SK-N-SH (cell line): ENCODE results near the gene ELF4. TPM values are rescaled to one million over a fixed set of nuclear protein-coding genes. Genes with fewer than 3 reads are reported as not detected.

Experiments used
- CTCF ChIA-PET: fragments of 300-600, 350-600 bp; formaldehyde crosslinking; extraction: SDS; loops from one replicate; lab custom pipeline; 2021; lab: Yijun Ruan, JAX
- POLR2A ChIA-PET: fragments of 350-600 bp; sonication (Branson Sonifier 250); formaldehyde crosslinking; extraction: SDS; loops from one replicate; lab custom pipeline; 2020; ENCODE audit warnings: antibody characterized with exemption, inconsistent platforms; lab: Yijun Ruan, JAX
- DNase-seq: peaks from one replicate; pipeline ENCODE4 v3.0.0; 2012
- H2AFZ ChIP-seq: fragments of 200-600 bp; sonication (generic); 2 replicates; pipeline ENCODE4 v1.8.1; 2016; ENCODE audit warnings: antibody characterized with exemption, mild to moderate bottlenecking, low read depth
- H3F3A ChIP-seq: fragments of 200-600 bp; sonication (generic); replicated peaks from 2 replicates; pipeline ENCODE3; 2016; ENCODE audit warnings: antibody characterized with exemption, mild to moderate bottlenecking; ENCODE audit not compliant: insufficient read depth
- H3K27ac ChIP-seq, 2 experiments: fragments of 200-500 bp in 1 of 2; fragments of 200-600 bp in 1 of 2; sonication (Bioruptor generic) in 1 of 2; sonication (generic), shearing (Covaris generic) in 1 of 2; 2 replicates each; pipeline versions ENCODE4 v1.5.1 to v1.6.1; 2014 to 2016; ENCODE audit warnings: low read depth in 2 of 2, inconsistent platforms in 1 of 2, low read length in 1 of 2, mild to moderate bottlenecking in 1 of 2, mixed read lengths in 1 of 2
- H3K27me3 ChIP-seq: fragments of 200-600 bp; sonication (generic), shearing (Covaris generic); 2 replicates; pipeline ENCODE4 v1.6.1; 2016; ENCODE audit warnings: mixed run types; ENCODE audit not compliant: insufficient read depth
- H3K36me3 ChIP-seq, 2 experiments: fragments of 200-500 bp in 1 of 2; fragments of 200-600 bp in 1 of 2; sonication (Bioruptor generic) in 1 of 2; sonication (generic) in 1 of 2; replicated peaks in 1 of 2; 2 replicates each; pipeline versions ENCODE3 to v1.5.1; 2014 to 2016; ENCODE audit warnings: low read length in 1 of 2, mild to moderate bottlenecking in 1 of 2; ENCODE audit not compliant: insufficient read depth in 2 of 2, control insufficient read depth in 1 of 2
- H3K4me1 ChIP-seq, 2 experiments: fragments of 200-500 bp in 1 of 2; fragments of 200-600 bp in 1 of 2; sonication (Bioruptor generic) in 1 of 2; sonication (generic), shearing (Covaris generic) in 1 of 2; 2 replicates each; pipeline versions ENCODE4 v1.5.1 to v1.6.1; 2014 to 2016; ENCODE audit warnings: low read depth in 1 of 2, low read length in 1 of 2, mixed run types in 1 of 2; ENCODE audit not compliant: insufficient read depth in 2 of 2, control insufficient read depth in 1 of 2
- H3K4me2 ChIP-seq: fragments of 200-600 bp; sonication (generic), shearing (Covaris generic); 2 replicates; pipeline ENCODE4 v1.6.1; 2017; ENCODE audit warnings: mixed run types
- H3K4me3 ChIP-seq, 2 experiments: fragments of 200-500 bp in 1 of 2; fragments of 200-600 bp in 1 of 2; sonication (Bioruptor generic) in 1 of 2; sonication (generic), shearing (Covaris generic) in 1 of 2; 2 replicates each; pipeline versions ENCODE4 v1.5.1 to v1.8.1; 2014 to 2016; ENCODE audit warnings: low read depth in 2 of 2, inconsistent platforms in 1 of 2, low read length in 1 of 2, mild to moderate bottlenecking in 1 of 2, mixed read lengths in 1 of 2, moderate library complexity in 1 of 2
- H3K79me2 ChIP-seq: fragments of 200-600 bp; sonication (generic); 2 replicates; pipeline ENCODE4 v1.8.1; 2017; ENCODE audit warnings: mild to moderate bottlenecking; ENCODE audit not compliant: insufficient read depth
- H3K9ac ChIP-seq: fragments of 200-600 bp; sonication (generic); 2 replicates; pipeline ENCODE4 v1.6.1; 2017; ENCODE audit warnings: mixed run types
- H3K9me2 ChIP-seq: fragments of 200-600 bp; sonication (generic); 2 replicates; pipeline ENCODE4 v1.6.1; 2017; ENCODE audit warnings: mixed run types
- H3K9me3 ChIP-seq: fragments of 200-600 bp; sonication (generic); 2 replicates; pipeline ENCODE4 v1.6.1; 2017; ENCODE audit warnings: mixed run types, mild to moderate bottlenecking, moderate library complexity
- H4K20me1 ChIP-seq: fragments of 200-600 bp; sonication (generic); 2 replicates; pipeline ENCODE4 v1.6.1; 2017; ENCODE audit warnings: mild to moderate bottlenecking, mixed run types; ENCODE audit not compliant: insufficient read depth
- CHD2 ChIP-seq: fragments of 150-350 bp; IDR thresholded peaks from 2 replicates; pipeline ENCODE4 v1.6.1; 2018; ENCODE audit warnings: low read length; ENCODE audit not compliant: partially characterized antibody
- CTCF ChIP-seq: fragments of 200-600 bp; sonication (generic); IDR thresholded peaks from 2 replicates; pipeline ENCODE4 v1.6.1; 2017; ENCODE audit warnings: antibody characterized with exemption, mild to moderate bottlenecking, moderate library complexity
- EP300 ChIP-seq, 2 experiments: IDR thresholded peaks; 2 replicates each; pipeline versions ENCODE4 v1.4.0 to v1.6.1; 2012; ENCODE audit warnings: borderline replicate concordance in 1 of 2, low read depth in 1 of 2, low read length in 1 of 2
- EZH2phosphoT487 ChIP-seq: fragments of 200-600 bp; sonication (generic); IDR thresholded peaks from 2 replicates; pipeline ENCODE4 v1.6.1; 2017; ENCODE audit warnings: low read depth, mixed run types, mild to moderate bottlenecking, antibody characterized with exemption, moderate library complexity, borderline replicate concordance
- FOSL2 ChIP-seq: IDR thresholded peaks from 2 replicates; pipeline ENCODE4 v1.4.0; 2012; ENCODE audit warnings: low read depth, mild to moderate bottlenecking, moderate library complexity, borderline replicate concordance
- FOXJ3 ChIP-seq: sonication (generic); formaldehyde crosslinking; IDR thresholded peaks from 2 replicates; pipeline ENCODE4 v1.5.1; 2020; ENCODE audit warnings: mild to moderate bottlenecking, missing genetic modification reagents
- FOXM1 ChIP-seq: IDR thresholded peaks from 2 replicates; pipeline ENCODE4 v1.4.0; 2012; ENCODE audit warnings: low read depth, mild to moderate bottlenecking
- GATA2 ChIP-seq: sonication (generic); formaldehyde crosslinking; IDR thresholded peaks from 2 replicates; pipeline ENCODE4 v1.5.0; 2020; ENCODE audit warnings: mild to moderate bottlenecking, missing genetic modification reagents
- IRF3 ChIP-seq: fragments of 150-350 bp; IDR thresholded peaks from 2 replicates; pipeline ENCODE4 v1.6.1; 2016; ENCODE audit warnings: mild to moderate bottlenecking, low read depth, low read length
- MEF2A ChIP-seq: IDR thresholded peaks from 2 replicates; pipeline ENCODE4 v1.4.0; 2012; ENCODE audit warnings: low read depth, borderline replicate concordance
- MXI1 ChIP-seq: IDR thresholded peaks from 2 replicates; pipeline ENCODE4 v1.6.1; 2012; ENCODE audit warnings: mild to moderate bottlenecking, low read depth, low read length, improper control_type of control experiment
- NFIC ChIP-seq: IDR thresholded peaks from 2 replicates; pipeline ENCODE4 v1.4.0; 2012; ENCODE audit warnings: borderline replicate concordance
- RAD21 ChIP-seq: IDR thresholded peaks from 2 replicates; pipeline ENCODE4 v1.6.1; 2012; ENCODE audit warnings: mild to moderate bottlenecking, low read length
- RCOR1 ChIP-seq: fragments of 150-350 bp; IDR thresholded peaks from 2 replicates; pipeline ENCODE4 v1.6.1; 2017; ENCODE audit warnings: antibody characterized with exemption, low read length
- RFX5 ChIP-seq: IDR thresholded peaks from 2 replicates; pipeline ENCODE4 v1.6.1; 2012; ENCODE audit warnings: mild to moderate bottlenecking, improper control_type of control experiment, low read length
- SMC3 ChIP-seq: IDR thresholded peaks from 2 replicates; pipeline ENCODE4 v1.6.1; 2012; ENCODE audit warnings: low read depth, low read length, improper control_type of control experiment
- TAF1 ChIP-seq: IDR thresholded peaks from 2 replicates; pipeline ENCODE4 v1.6.1; 2012; ENCODE audit warnings: low read depth, mild to moderate bottlenecking, low read length, moderate library complexity, borderline replicate concordance
- TEAD4 ChIP-seq: IDR thresholded peaks from 2 replicates; pipeline ENCODE4 v1.4.0; 2012; ENCODE audit warnings: mild to moderate bottlenecking, borderline replicate concordance; ENCODE audit not compliant: insufficient read depth
- USF1 ChIP-seq: IDR thresholded peaks from 2 replicates; pipeline ENCODE4 v1.4.0; 2012; ENCODE audit warnings: low read depth, borderline replicate concordance
- USF2 ChIP-seq: fragments of 150-350 bp; IDR thresholded peaks from 2 replicates; pipeline ENCODE4 v1.6.1; 2017; ENCODE audit warnings: antibody characterized with exemption, low read length, low read depth, borderline replicate concordance
- YY1 ChIP-seq: IDR thresholded peaks from 2 replicates; pipeline ENCODE4 v1.4.0; 2012; ENCODE audit warnings: low read depth, mild to moderate bottlenecking
- ZBTB33 ChIP-seq: IDR thresholded peaks from 2 replicates; pipeline ENCODE4 v1.4.0; 2012; ENCODE audit warnings: low read depth, borderline replicate concordance
- WGBS: methylation state at CpG from one replicate; pipeline ENCODE4 v1.1.6; 2017; ENCODE audit warnings: low lambda C conversion rate; 5-methylcytosine and 5-hydroxymethylcytosine counted together
- polyA plus RNA-seq, 3 experiments: library from polyadenylated mRNA; depleted of rRNA; stranded (reverse); fragments of >200 nt; gene quantifications; 2 replicates each; pipeline ENCODE4 v1.2.3, GENCODE V29; 2012

ELF4 gene
- polyA plus RNA-seq, 1 of the 3 experiments (the other 2 are of a cell fraction), result 9.6 TPM

GRCh38 chrX:130155564-130155963, 45.3 kb upstream of the ELF4 start (continued):
- no peak for TF ChIP-seq SMC3
- no peak for TF ChIP-seq FOXJ3
- no peak for TF ChIP-seq TAF1
- no peak for TF ChIP-seq CHD2
- TF ChIP-seq RFX5, result no peak
- no peak for TF ChIP-seq USF1
- no peak for TF ChIP-seq EZH2phosphoT487
- no peak for TF ChIP-seq RCOR1
- TF ChIP-seq FOSL2, result no peak
- no peak for TF ChIP-seq ZBTB33

GRCh38 chrX:130147631-130148030, 37.3 kb upstream of the ELF4 start:
- TF ChIP-seq GATA2 (CRISPR knock-in tag), result no peak
- TF ChIP-seq YY1, result no peak
- TF ChIP-seq FOSL2, result no peak
- no peak for TF ChIP-seq SMC3
- TF ChIP-seq TEAD4, result no peak
- no peak for TF ChIP-seq RAD21
- no peak for TF ChIP-seq EZH2phosphoT487
- no peak for TF ChIP-seq FOXJ3
- no peak for TF ChIP-seq TAF1
- TF ChIP-seq MXI1, result no peak
- TF ChIP-seq IRF3, result no peak
- no peak for TF ChIP-seq CTCF
- TF ChIP-seq RCOR1, result no peak
- TF ChIP-seq USF1, result no peak
- TF ChIP-seq EP300 (IDR thresholded peaks at IDR 0.05; ENCODE audit: borderline replicate concordance in 1 of 2, low read depth in 1 of 2, low read length in 1 of 2), result no peak
- no peak for TF ChIP-seq USF2
- no peak for TF ChIP-seq NFIC
- TF ChIP-seq MEF2A, result no peak
- no peak for TF ChIP-seq FOXM1
- CTCF ChIA-PET, result interaction anchor here (1.6 to 1.7 kb wide), 2 partner anchors 44 to 68 kb away, joined by 6 read pairs; no protein-coding TSS in a partner anchor

More at GRCh38 chrX:130147631-130148030, 37.3 kb upstream of the ELF4 start:
- 94% methylated on average over 5 of the region's 5 CpGs for WGBS
- Histone ChIP-seq H3K27me3 (no peaks in the 10 kb centered on the region), H3K4me3 (no peak overlapping the region), H4K20me1 (no peaks in the 10 kb centered on the region), H3F3A (no peaks in the 10 kb centered on the region), H3K9me3 (no peaks in the 10 kb centered on the region), H2AFZ (no peak overlapping the region), H3K9me2 (no peaks in the 10 kb centered on the region), H3K36me3 (peaks cover 20 to 32% of the 10 kb centered on the region in 2 experiments), H3K4me1 (no peaks in the 10 kb centered on the region), H3K9ac (no peak overlapping the region), H3K4me2 (no peak overlapping the region), H3K79me2 (no peaks in the 10 kb centered on the region), H3K27ac (no peak overlapping the region)
- POLR2A ChIA-PET, result no interaction called here
- no peak for DNase-seq
